HG03432 (cell line): ENCODE results near the gene SLC16A8.
"Not testable (repeated sequence)": the region's sequence is repeated elsewhere in the genome, so short reads cannot be mapped to it uniquely, and the experiment has no call there.

ENCODE experiments used
- ATAC-seq: cut with Tn5 transposase; IDR thresholded peaks from one replicate; pipeline ENCODE4 v1.9.1; 2021; ENCODE audit warnings: mild to moderate bottlenecking, moderate library complexity; ENCODE audit not compliant: unreplicated experiment

SLC16A8 gene

GRCh38 chr22:38049812-38050619, 34.0 kb downstream of the SLC16A8 start:
- ATAC-seq: no peak

GRCh38 chr22:38046070-38046748, 37.8 kb downstream of the SLC16A8 start:
- ATAC-seq: no peak

- ATAC-seq: no peak
These were observed 40.6 kb downstream of the SLC16A8 start for GRCh38 chr22:38043151-38044039.

- no peak for ATAC-seq
These were observed 41.5 kb downstream of the SLC16A8 start for GRCh38 chr22:38042488-38042790.

GRCh38 chr22:38041760-38042487, 42.1 kb downstream of the SLC16A8 start:
- no peak for ATAC-seq

GRCh38 chr22:38040953-38041759, 42.8 kb downstream of the SLC16A8 start:
- ATAC-seq: no peak

GRCh38 chr22:38038890-38039812, 44.8 kb downstream of the SLC16A8 start:
- no peak for ATAC-seq

GRCh38 chr22:38038426-38038825, 45.6 kb downstream of the SLC16A8 start:
- ATAC-seq: no peak

GRCh38 chr22:38037367-38038150, 46.4 kb downstream of the SLC16A8 start:
- ATAC-seq: not testable (repeated sequence)

GRCh38 chr22:38036392-38037062, 47.5 kb downstream of the SLC16A8 start:
- ATAC-seq: no peak

GRCh38 chr22:38035530-38035885, 48.5 kb downstream of the SLC16A8 start:
- no peak for ATAC-seq

- ATAC-seq: no peak
These were observed 49.0 kb downstream of the SLC16A8 start for GRCh38 chr22:38034884-38035529.

GRCh38 chr22:38034278-38034882, 49.6 kb downstream of the SLC16A8 start:
- no peak for ATAC-seq

GRCh38 chr22:38033522-38034277, 50.3 kb downstream of the SLC16A8 start:
- ATAC-seq: no peak

GRCh38 chr22:38032681-38033521, 51.1 kb downstream of the SLC16A8 start:
- no peak for ATAC-seq
